Stimulated activated CD8-positive, alpha-beta memory T cell treated with anti-CD3 and anti-CD28 coated beads, Interleukin-15, amount 100 ng/mL, for 4 hours (primary cell): ENCODE measurements around the gene WBP2.

ENCODE experiments used
- DNase-seq, 2 donors: peaks; one replicate each; pipeline ENCODE4 v3.0.0-alpha.2; 2020; ENCODE audit warnings: low read depth in 2 of 2

The WBP2 gene

GRCh38 chr17:75855310-75856061 lies at the start of gene WBP2:
TSS of gene WBP2 (minus strand) at chr17:75855335. CDS start at chr17:75855297, 38 bp downstream.
- peak; percentile 94 to 99 for DNase-seq

DNA sequence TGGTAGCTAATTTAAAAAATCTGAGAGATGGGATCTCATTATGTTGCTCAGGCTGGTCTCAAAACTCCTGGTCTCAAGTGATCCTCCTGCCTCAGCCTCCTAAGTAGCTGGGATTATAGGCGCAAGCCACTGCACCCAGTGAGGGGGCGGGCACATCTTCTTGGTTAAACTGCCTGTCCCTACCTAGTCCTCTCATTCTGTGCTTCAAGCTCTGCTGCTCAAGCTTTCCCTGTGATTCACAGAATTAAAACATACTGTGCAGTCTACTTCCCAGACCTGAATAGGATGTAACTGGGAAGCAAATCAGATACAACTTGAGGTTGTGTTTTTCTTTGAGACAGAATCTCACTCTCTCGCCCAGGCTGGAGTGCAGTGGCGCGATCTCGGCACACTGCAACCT lies 47.3 kb upstream of the WBP2 start:
- no peak for DNase-seq

DNA sequence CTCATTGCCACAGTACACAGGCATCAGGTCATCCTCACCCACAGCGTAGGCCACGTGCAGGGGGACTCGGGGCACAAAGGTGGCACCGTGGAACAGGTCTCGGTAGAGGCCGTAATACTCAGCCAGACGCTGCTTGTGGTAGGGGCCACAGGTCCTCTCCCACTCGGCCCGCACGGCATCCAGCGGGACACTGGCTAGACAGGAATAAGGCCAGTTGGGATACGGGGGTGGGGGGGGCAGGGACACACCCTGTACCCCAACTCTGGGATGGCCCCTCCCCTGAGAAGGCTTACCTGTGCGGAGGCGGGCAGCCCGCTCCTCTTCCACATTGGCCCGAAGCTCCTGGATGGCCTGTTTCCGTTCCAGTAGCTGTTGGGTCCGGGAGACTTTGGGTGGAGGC lies 46.6 kb upstream of the WBP2 start:
- DNase-seq = no peak

- no peak for DNase-seq
These were observed 45.8 kb upstream of the WBP2 start for GRCh38 chr17:75900691-75901533.

GRCh38 chr17:75899767-75900468 lies 44.8 kb upstream of the WBP2 start:
- no peak for DNase-seq

DNA sequence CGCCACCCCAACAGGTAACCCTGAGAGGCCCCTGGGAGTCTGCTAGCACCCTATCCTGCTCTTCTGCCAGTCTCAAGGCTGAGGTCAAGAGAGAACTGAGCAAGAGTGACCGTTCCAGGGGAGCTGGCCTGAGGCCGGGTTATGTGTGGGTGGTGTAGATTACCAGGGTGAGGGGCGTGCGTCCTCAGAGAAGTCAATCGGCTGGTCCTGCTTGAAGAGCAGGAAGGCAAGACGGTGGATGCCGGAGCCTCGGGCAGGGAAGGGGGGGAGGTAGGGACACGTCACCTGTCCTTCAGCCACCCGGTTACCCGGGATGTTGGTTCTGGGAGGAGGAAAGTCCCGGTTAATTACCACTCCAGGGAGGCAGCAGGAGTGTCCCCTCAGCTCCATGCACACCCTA lies 44.2 kb upstream of the WBP2 start:
- DNase-seq = no peak

GRCh38 chr17:75898791-75899190 lies 43.7 kb upstream of the WBP2 start:
- DNase-seq = no peak

GRCh38 chr17:75898065-75898464 lies 42.9 kb upstream of the WBP2 start:
- DNase-seq = no peak

DNA sequence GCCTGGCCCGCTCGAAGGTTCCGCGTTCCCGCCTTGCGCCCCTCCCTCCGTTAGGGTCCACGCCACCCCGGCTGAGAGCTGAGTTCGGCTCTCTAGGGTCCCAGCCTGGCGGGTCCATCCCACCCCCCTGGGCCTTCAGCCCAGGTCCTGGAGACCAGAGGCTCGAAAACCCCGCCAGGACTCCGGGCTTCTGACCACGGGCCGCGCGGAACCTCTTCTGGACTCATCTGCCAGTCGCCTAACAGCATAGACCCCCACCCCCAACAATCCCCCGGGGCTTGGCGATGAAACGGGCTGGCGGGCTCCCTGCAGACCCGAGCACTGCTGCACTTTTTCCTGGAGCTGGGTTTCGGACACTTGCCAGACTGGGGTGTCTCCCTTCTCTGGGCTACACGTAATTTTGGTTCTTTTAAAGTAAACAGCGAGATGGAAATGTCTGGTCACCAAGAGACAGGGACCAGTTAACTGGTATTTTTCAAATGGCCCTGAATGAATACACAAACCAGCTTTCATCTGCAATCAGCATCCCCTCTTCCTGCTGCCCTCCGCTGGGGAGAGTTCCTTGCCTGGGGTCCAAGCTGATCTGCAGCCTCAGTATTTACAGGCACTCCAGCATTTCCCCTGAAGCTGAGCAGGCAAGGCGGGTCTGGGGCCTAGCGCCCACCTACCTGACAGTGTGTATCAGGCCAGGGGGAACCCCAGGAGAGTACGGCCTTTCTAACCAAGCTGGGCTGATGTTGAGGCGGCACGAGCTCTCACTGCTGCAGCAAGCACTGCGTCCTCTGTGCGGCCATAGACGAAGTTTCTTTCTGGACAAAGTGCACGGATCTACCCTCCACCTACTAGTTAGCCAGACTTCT lies 42.3 kb upstream of the WBP2 start:
- DNase-seq = no peak

DNA sequence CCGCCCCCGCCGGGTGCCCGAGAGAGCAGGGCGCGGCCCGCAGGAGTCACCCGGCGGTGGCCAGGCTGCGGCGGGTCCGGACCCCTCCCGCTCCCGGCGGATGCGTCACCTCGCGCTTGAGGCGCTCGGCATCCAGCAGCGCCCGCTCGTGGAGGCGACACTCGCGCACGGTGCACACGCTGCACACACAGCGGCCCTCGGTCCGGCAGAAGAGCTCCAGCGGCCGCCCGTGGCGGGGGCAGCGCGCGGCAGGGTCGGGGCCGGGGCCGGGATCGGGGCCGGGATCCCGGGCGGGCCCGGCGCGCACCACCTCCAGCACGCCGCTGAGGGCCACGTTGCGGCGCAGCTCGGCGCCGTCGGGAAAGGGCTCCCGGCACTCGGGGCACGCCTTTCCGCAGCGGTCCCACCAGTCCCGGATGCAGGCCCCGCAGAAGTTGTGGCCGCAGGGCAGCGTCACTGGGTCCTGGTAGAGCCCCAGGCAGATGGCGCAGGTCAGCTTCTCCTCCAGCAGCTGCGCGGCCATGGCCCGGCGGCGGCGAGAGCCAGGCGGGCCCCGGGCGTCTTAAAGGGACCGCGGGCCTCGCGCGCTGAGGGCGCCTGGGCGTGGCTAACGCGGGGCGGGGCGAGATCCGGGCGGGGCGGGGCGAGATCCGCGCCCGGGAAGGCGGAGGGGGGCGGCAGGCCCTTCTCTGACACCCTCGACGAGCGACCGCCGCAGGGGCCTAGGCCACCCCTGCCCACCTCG lies 41.5 kb upstream of the WBP2 start, which contains the start of gene TRIM65:
TRIM65 (minus strand) TSS at position 537 of the 745 bp plus-strand sequence; CDS start at position 523, 14 bp downstream.
- peak; percentile 65 for DNase-seq

DNA sequence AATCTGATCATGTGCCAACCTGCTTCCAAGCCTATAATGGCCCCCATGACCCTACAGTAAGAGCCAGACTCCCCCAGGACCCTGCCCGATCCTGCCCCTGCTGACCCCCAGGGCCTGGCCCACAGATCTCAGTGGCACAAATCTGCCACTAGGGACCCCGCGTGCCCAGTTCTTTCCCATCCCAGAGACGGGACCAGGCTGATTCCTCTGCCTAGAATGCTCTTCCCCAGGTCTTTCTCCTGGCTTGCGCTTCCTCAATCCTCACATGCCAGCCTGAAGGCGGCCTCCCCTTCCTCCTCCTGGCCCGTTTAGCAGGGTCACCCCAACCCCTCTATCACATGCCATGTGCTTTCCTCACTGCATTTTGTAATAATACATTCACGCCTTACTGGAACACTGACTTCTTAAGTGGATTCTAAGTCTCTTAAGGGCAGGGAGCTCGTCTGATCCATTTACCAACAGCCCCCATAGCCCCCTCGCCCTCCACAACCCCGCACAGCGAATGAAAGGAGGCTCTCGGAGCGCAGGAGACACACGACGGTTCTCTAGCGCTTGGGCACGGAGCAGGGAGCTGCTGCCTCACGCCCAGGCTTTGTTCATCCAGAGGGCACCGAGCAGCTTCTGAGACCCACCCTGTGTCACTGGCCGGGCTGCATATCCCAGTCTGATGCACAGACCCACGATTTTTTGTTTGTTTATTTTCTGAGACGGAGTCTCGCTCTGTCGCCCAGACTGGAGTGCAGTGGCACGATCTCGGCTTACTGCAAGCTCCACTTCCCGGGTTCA lies 40.4 kb upstream of the WBP2 start:
- DNase-seq = no peak

- DNase-seq = no peak
These were observed 39.1 kb upstream of the WBP2 start for GRCh38 chr17:75894049-75894733.

DNA sequence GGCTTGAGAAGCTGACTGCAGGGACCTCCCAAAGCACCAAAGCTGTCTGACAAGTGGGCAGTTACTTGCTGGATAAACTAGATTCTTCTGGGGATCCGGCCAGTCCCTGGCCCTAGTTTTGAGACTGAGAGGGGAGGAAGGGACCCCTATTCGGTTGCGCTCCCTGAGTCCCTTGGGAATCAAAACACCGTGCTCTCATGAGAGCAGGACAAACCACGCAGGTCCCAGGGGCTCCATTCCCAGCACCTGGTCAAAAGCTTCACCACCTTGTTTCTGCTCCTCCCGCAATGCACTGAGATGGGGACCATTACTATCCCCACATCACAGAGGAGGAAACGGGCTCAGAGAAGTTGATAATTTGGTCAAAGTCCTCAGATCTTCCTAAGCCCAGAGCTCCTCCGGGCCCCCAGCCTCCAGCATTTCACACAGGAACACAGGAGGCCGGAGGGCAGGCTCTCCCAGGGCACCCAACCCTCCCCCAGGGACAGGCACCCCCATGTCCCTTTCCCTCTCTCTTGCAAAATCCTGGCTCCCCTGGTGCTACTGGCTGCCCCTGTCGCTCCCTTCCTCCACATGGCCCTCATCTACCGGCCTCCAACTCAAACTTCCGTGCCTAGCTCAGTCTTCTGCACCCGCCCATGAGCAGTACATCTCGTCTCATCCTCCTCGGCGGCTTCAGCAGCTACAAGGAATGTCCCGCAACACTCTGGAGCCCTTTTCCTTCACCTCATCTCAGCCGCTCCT lies 38.3 kb upstream of the WBP2 start:
- DNase-seq = no peak

GRCh38 chr17:75892556-75893224 lies 37.6 kb upstream of the WBP2 start:
- DNase-seq = no peak

- DNase-seq = no peak
These were observed 36.7 kb upstream of the WBP2 start for GRCh38 chr17:75891605-75892555.

- DNase-seq = no peak
These were observed 36.0 kb upstream of the WBP2 start for GRCh38 chr17:75891022-75891604.
